ENCODE data around the gene CFAP46.

Gene CFAP46

GRCh38 chr10:132783940-132784865 lies 158.2 kb downstream of the CFAP46 start:
- H3K27ac ChIP-seq = no peak overlapping the region
- no peak for TF ChIP-seq CTCF (conservative IDR thresholded peaks at IDR 0.05)

- TF ChIP-seq CTCF (conservative IDR thresholded peaks at IDR 0.05) = no peak
- no peak overlapping the region for H3K27ac ChIP-seq
Observed at GRCh38 chr10:132783165-132783939, 159.0 kb downstream of the CFAP46 start.

GRCh38 chr10:132781556-132781955 lies 160.8 kb downstream of the CFAP46 start:
- TF ChIP-seq CTCF (conservative IDR thresholded peaks at IDR 0.05) = no peak
- no peak overlapping the region for H3K27ac ChIP-seq

- no peak for TF ChIP-seq CTCF (conservative IDR thresholded peaks at IDR 0.05)
- no peak overlapping the region for H3K27ac ChIP-seq
Observed at GRCh38 chr10:132780356-132780755, 162.0 kb downstream of the CFAP46 start.

GRCh38 chr10:132779549-132780294 lies 162.6 kb downstream of the CFAP46 start:
- TF ChIP-seq CTCF (conservative IDR thresholded peaks at IDR 0.05) = no peak
- H3K27ac ChIP-seq = no peak overlapping the region

GRCh38 chr10:132777441-132777840 lies 164.9 kb downstream of the CFAP46 start:
- no peak overlapping the region for H3K27ac ChIP-seq
- no peak for TF ChIP-seq CTCF (conservative IDR thresholded peaks at IDR 0.05)

GRCh38 chr10:132776821-132777220 lies 165.5 kb downstream of the CFAP46 start:
- no peak overlapping the region for H3K27ac ChIP-seq
- no peak for TF ChIP-seq CTCF (conservative IDR thresholded peaks at IDR 0.05)
